GM18505 (cell line): Measurements from ENCODE around the gene CEBPZ.
"Not testable (repeated sequence)": the region's sequence is repeated elsewhere in the genome, so short reads cannot be mapped to it uniquely, and the experiment has no call there.

Source experiments
- ATAC-seq: cut with Tn5 transposase; IDR thresholded peaks from one replicate; pipeline ENCODE4 v1.9.1; 2021; ENCODE audit not compliant: unreplicated experiment
- POLR2A ChIP-seq: IDR thresholded peaks from 4 replicates; pipeline ENCODE4 v1.6.1; 2011; ENCODE audit warnings: borderline replicate concordance; ENCODE audit not compliant: insufficient read depth, insufficient read length; ENCODE audit errors: extremely low read depth

Gene CEBPZ

DNA sequence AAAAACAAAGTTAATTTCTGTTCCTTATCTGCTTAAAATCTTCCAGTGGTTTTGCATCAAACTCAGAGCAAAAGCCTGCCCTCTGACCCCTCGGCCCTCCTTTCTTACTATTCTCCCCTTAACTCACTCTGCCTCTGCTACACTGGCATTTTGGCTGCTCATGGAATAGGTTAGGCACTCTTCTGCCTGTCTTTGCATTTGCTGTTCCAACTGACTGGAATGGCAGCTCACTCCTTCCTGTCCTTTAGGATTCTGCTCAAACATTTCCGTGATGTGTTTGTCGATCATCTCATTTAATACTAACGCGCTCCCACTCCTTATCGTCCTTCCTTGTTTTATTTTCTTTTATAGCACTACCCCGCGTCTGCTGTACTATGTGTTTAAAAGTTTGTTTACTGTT lies 815 bp downstream of the CEBPZ start:
- ATAC-seq: no peak
- TF ChIP-seq POLR2A: no peak

DNA sequence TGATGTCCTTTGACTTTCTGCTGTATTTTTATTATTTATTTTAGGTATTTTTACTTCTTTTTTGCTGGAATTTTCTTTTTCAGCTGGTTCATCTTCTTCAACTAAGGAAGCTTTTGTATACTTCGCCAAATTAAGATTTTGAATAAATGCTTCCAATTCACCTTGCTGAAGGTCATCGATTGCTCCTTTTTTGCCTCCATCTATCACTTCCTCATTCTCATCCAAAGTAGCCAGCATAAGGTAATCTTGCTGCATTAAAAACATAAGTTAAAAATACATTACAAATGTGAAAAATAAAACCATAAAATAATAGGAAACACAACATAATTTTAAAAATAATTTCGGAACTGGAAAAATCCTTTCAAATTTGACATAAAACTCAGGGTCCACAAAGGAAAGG lies 2.6 kb downstream of the CEBPZ start:
- ATAC-seq: no peak
- no peak for TF ChIP-seq POLR2A

DNA sequence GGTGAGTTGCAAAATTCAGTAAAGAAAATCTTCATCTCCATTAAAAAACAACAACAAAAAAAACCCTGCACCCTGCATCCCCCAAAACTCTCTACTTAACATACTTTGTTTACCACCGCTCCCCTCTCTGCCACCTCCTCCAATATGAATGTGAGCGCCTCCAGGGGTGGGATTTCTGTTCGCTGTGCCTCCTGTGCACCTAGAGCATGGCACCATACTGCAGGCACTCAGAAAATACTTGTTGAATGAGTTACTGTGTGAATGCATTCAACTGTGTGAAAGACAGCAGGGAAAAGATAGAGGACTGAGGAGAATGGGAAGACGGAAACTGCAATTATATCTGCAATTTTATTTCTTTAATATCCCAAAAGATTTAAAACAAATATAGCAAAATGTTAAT lies 4.5 kb downstream of the CEBPZ start:
- ATAC-seq: no peak
- no peak for TF ChIP-seq POLR2A

DNA sequence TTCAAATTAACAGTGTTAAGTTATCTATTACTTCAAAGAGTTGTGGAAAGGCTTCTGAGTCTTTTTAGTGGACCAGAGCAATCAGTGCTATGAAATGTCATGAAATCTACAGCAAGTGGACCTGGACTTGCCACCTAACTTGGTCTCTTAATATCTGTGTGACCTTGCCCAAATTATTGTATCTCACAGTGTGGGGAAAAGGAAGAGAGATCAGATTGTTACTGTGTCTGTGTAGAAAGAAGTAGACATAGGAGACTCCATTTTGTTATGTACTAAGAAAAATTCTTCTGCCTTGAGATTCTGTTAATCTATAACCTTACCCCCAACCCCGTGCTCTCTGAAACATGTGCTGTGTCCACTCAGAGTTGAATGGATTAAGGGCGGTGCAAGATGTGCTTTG lies 6.3 kb downstream of the CEBPZ start:
- not testable (repeated sequence) for ATAC-seq

DNA sequence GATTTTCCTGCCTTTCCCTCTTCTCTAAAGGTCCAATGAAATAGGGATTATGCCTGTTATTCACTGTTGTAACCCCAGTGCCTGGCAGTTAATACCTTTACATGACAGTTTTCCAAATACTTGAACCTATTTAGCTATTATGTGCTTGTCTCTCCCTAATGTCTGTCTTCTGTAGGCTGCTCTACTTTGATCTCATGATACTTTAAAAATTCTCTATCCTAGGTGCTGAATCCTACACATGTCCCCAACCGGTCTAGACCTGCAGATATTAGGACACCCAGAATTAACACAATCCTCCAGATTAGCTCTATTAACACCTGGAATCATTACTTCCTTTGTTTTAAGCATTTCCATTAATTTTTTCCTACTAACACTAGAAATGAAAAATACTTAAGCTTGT lies 7.3 kb downstream of the CEBPZ start:
- ATAC-seq: no peak

DNA sequence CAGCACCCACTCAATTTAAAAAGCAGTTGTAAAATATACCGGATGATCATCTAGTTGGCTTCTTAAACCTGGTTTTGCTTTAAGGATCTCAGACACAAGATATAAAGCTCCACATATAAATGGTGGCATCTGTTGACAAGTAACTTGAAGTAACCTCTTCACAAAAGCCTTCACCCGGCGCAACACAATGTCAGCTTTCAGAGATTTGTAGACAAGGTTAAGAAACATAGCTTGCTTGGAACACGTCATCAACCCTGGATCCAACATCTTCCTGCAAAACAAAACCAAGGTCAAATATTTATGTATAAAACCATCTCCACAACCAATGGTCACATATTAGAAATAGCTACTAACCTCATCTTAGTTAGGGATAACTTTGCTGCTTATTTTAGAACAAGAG lies 8.3 kb downstream of the CEBPZ start:
- no peak for ATAC-seq
- TF ChIP-seq POLR2A: no peak

More for the DNA sequence above, 7.3 kb downstream of the CEBPZ start:
- TF ChIP-seq POLR2A: no peak

DNA sequence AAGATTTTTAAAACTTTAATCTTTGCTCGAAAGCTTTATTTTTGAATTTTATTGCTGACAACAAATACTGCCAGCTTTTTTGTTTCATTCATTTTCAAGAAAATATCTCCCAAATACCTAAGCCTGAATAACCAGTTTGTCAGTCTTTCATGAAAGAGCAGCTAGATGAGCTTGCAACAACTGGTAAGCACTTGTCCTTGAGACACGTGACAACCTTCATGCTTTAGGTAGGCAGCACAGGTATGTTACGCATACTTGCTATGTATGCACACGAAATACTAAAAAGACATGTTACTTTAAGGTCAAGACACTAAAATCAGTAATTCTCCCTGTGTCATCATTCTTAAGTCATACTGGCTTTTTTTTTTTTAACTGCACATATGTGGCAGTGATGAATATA lies 12.3 kb downstream of the CEBPZ start:
- TF ChIP-seq POLR2A: no peak
- no peak for ATAC-seq

DNA sequence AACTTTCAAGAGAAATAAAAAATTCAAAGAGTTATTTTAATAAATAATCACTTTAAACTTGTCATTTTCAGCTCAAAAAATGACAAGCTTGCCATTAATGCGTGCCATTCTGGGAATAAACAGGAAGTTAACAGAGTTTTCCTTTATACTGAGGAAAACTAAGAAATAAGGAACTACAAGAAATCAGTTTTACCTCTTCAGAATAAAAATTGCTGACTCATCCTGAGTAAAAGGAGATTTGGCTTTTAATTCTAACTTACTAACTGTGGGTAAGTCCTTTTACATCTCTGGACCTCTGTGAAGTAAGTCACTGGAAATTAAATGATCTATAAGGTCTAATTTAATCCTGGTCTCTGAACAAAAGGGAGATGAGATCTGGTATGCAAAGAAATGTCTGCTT lies 16.1 kb downstream of the CEBPZ start:
- no peak for TF ChIP-seq POLR2A
- no peak for ATAC-seq

GRCh38 chr2:37211939-37212338 lies 19.5 kb downstream of the CEBPZ start:
- ATAC-seq: no peak
- TF ChIP-seq POLR2A: no peak

GRCh38 chr2:37211212-37211611 lies 20.2 kb downstream of the CEBPZ start:
- no peak for ATAC-seq
- TF ChIP-seq POLR2A: no peak

DNA sequence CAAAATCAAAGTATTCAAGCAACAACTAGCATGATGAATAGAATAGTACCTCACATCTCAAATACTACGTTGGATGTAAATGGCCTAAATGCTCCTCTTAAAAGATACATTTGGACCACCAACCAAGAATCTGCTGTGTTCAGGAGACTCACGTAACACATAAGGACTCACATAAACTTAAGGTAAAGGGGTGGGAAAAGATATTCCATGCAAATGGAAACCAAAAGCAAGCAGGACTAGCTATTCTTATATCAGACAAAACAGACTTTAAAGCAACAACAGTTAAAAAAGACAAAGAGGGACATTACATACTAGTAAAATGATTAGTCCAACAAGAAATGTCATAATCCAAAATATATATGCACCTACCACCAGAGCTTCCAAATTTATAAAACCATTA lies 24.6 kb downstream of the CEBPZ start:
- not testable (repeated sequence) for ATAC-seq

DNA sequence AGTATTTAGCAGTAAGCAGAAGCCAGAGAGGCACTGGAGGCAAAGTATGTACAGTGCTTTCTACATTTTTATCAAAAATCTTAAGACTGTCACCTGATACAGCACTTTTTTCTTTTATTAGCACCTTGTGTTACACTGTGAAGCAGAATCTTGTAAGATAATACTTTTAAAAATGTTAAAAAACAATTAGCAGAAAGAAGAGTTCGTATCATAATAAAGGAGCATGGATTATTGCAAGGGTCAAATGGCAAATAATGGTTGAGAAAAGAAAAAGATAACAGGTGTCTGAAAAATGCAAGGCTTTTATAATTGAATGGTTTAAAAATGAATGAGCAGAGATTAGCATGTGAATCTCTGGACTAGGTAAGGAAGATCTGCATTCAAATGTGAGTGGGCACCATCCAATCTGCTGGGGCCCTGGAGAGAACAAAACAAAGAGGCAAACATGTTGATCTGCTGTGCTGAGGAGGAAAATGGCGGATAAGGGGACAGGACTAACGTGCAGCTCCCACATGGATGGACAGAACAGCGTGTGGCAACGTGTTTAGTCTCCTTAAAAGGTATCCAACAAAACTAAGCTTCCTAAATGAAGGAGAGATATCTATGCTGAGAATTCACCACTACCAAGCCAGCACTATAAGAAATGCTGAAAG lies 25.6 kb downstream of the CEBPZ start:
- no peak for TF ChIP-seq POLR2A
- ATAC-seq: no peak

- not testable (repeated sequence) for ATAC-seq
These were observed 26.2 kb downstream of the CEBPZ start for GRCh38 chr2:37205071-37205661.

GRCh38 chr2:37203708-37204107 lies 27.7 kb downstream of the CEBPZ start:
- no peak for TF ChIP-seq POLR2A
- ATAC-seq: no peak

GRCh38 chr2:37201766-37202165 lies 29.6 kb downstream of the CEBPZ start:
- ATAC-seq: no peak
- TF ChIP-seq POLR2A: no peak
